Bronchial epithelial cell (primary cell): Measurements from ENCODE around the gene STUM. TPM values are rescaled to one million over a fixed set of nuclear protein-coding genes. Genes with fewer than 3 reads are reported as not detected.

Experiments used
- DNase-seq: peaks from one replicate; pipeline ENCODE4 v3.0.0-alpha.2; 2010; ENCODE audit warnings: low read depth
- FAIRE-seq: peaks from 2 replicates; lab custom pipeline; 2011; peaks lifted over from hg19 to GRCh38; lab: Jason Lieb, UNC
- H3K27me3 ChIP-seq: 2 replicates; pipeline ENCODE4 v1.5.1; 2011; ENCODE audit warnings: low read length; ENCODE audit not compliant: control insufficient read depth, insufficient read depth
- H3K36me3 ChIP-seq: 2 replicates; pipeline ENCODE4 v1.5.1; 2011; ENCODE audit warnings: low read length; ENCODE audit not compliant: control insufficient read depth, insufficient read depth
- H3K4me3 ChIP-seq: 2 replicates; pipeline ENCODE4 v1.5.1; 2011; ENCODE audit warnings: mild to moderate bottlenecking, low read depth, low read length, control low read depth
- CTCF ChIP-seq: IDR thresholded peaks from 2 replicates; pipeline ENCODE4 v1.5.1; 2011; ENCODE audit warnings: mild to moderate bottlenecking, moderate library complexity, low read length, control low read depth, inconsistent platforms; ENCODE audit not compliant: insufficient read depth, severe bottlenecking
- total RNA-seq: library from RNA; depleted of rRNA; stranded (reverse); fragments of >200 nt; gene quantifications from 2 replicates; pipeline ENCODE4 v1.2.1, GENCODE V29; 2014

STUM gene
- total RNA-seq, 1 donor from 2014 or later, result not detected

GRCh38 chr1:226626577-226626956 lies 78.0 kb downstream of the STUM start:
- Histone ChIP-seq H3K27me3 (peaks cover 3% of the 10 kb centered on the region), H3K4me3 (no peak overlapping the region), H3K36me3 (no peaks in the 10 kb centered on the region)
- TF ChIP-seq CTCF, result peak; percentile 87
- no peak for FAIRE-seq
- peak; percentile 47 for DNase-seq

GRCh38 chr1:226627050-226627755 lies 78.6 kb downstream of the STUM start:
- FAIRE-seq (no peak), DNase-seq (no peak)
- Histone ChIP-seq H3K27me3 (peaks cover 3% of the 10 kb centered on the region), H3K36me3 (no peaks in the 10 kb centered on the region), H3K4me3 (no peak overlapping the region)
- no peak for TF ChIP-seq CTCF

GRCh38 chr1:226627924-226628611 lies 79.5 kb downstream of the STUM start:
- Histone ChIP-seq H3K4me3 (no peak overlapping the region), H3K36me3 (no peaks in the 10 kb centered on the region), H3K27me3 (peaks cover 3% of the 10 kb centered on the region)
- no peak for TF ChIP-seq CTCF
- no peak for DNase-seq
- no peak for FAIRE-seq

GRCh38 chr1:226628612-226629155 lies 80.1 kb downstream of the STUM start:
- no peak for FAIRE-seq
- no peak for TF ChIP-seq CTCF
- peaks cover 3% of the 10 kb centered on the region for H3K27me3 ChIP-seq
- no peak overlapping the region for H3K4me3 ChIP-seq
- no peaks in the 10 kb centered on the region for H3K36me3 ChIP-seq
- DNase-seq, result no peak

- H3K36me3 ChIP-seq, result no peaks in the 10 kb centered on the region
- H3K4me3 ChIP-seq, result no peak overlapping the region
- peaks cover 3% of the 10 kb centered on the region for H3K27me3 ChIP-seq
- TF ChIP-seq CTCF, result no peak
- DNase-seq, result no peak
- FAIRE-seq, result no peak
These were observed 80.8 kb downstream of the STUM start for GRCh38 chr1:226629210-226629895.
